Vagina (tissue), 2 donors: ENCODE data around the gene CXCR1.
"Not testable (repeated sequence)": the region's sequence is repeated elsewhere in the genome, so short reads cannot be mapped to it uniquely, and the experiment has no call there.

ENCODE experiments used
- POLR2A ChIP-seq, 2 donors: fragments of 450-650 bp; IDR thresholded peaks; one replicate each; pipeline ENCODE4 v1.6.1; 2017; ENCODE audit warnings: antibody characterized with exemption in 2 of 2, mild to moderate bottlenecking in 2 of 2, moderate library complexity in 2 of 2
- TF ChIP-seq, protein P1 (sequence below), 3 experiments: fragments of 450-650 bp in 2 of 3; fragments of 200-600 bp in 1 of 3; sonication (generic) in 1 of 3; IDR thresholded peaks; one replicate each; pipeline ENCODE4 v1.5.1; 2017 to 2019; ENCODE audit warnings: antibody characterized with exemption in 3 of 3, mild to moderate bottlenecking in 2 of 3, moderate library complexity in 2 of 3

DNA sequence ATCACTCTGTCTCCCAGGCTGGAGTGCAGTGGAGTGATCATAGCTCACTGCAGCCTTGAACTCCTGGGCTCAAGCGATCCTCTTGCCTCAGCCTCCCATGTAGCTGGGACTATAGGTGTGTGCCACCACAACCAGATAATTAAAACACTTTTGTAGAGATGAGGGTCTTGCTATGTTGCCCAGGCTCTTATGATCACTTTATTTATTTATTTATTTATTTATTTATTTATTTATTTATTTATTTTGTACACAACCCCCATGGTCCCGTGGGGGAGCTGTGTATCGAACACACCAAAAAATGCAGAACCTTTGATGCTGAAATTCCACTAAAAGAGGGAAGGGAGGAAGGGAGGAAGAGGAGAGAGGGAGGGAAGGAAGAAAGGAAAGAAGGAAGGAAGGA is 5.0 kb upstream of the CXCR1 start:
- TF ChIP-seq, protein P1, sequence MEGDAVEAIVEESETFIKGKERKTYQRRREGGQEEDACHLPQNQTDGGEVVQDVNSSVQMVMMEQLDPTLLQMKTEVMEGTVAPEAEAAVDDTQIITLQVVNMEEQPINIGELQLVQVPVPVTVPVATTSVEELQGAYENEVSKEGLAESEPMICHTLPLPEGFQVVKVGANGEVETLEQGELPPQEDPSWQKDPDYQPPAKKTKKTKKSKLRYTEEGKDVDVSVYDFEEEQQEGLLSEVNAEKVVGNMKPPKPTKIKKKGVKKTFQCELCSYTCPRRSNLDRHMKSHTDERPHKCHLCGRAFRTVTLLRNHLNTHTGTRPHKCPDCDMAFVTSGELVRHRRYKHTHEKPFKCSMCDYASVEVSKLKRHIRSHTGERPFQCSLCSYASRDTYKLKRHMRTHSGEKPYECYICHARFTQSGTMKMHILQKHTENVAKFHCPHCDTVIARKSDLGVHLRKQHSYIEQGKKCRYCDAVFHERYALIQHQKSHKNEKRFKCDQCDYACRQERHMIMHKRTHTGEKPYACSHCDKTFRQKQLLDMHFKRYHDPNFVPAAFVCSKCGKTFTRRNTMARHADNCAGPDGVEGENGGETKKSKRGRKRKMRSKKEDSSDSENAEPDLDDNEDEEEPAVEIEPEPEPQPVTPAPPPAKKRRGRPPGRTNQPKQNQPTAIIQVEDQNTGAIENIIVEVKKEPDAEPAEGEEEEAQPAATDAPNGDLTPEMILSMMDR (IDR thresholded peaks at IDR 0.05) = not testable (repeated sequence)
- TF ChIP-seq POLR2A (IDR thresholded peaks at IDR 0.05) = not testable (repeated sequence)
